Measurements from ENCODE around the gene FRY.

Gene FRY

DNA sequence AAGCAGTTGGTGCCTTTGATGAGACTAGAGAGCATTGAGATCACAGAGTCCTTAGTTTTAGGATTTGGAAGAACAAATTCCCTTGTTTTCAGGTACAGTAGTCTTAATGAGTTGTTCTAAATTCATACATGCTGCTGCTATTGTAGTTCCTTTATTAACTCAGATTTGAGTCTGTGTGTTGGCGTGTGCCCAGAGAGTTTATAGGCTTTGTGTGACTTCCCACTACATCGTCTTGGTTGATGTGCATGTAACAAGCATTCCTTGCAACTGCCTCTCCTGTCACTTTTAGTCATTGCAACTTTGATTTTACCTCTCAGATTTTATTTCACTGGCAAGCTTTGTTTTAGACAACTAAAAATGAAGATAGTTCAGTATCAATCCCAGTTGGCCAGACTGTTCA is 148.1 kb downstream of the FRY start:
- no peak for DNase-seq

- DNase-seq: no peak
Observed at GRCh38 chr13:32187651-32188050, 156.1 kb downstream of the FRY start.

GRCh38 chr13:32191452-32191998 is 160.0 kb downstream of the FRY start:
- DNase-seq: no peak

DNA sequence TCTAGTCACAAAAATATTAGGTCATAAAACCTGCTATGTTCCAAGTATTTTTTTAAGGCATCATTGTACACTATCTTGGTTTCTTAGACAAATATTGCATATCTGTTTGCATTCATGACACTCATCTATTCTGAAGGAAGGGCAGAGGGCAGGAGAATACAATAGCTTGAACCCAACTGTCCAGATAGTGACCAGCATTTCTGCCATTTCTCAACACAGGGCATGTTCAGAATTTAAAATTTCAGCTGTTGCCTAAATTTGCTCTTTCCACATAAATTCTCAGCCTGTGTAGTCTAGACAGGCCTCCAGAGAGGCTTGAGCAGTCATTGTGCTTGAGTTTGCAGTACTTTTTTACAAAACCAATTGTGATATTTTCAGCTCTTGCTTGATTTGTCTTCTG is 164.1 kb downstream of the FRY start:
- no peak for DNase-seq

- no peak for DNase-seq
Observed at GRCh38 chr13:32199168-32199567, 167.6 kb downstream of the FRY start.

- no peak for DNase-seq
Observed at GRCh38 chr13:32200741-32201140, 169.2 kb downstream of the FRY start.

GRCh38 chr13:32201809-32202208 is 170.2 kb downstream of the FRY start:
- DNase-seq: no peak

GRCh38 chr13:32202268-32202667 is 170.7 kb downstream of the FRY start:
- DNase-seq: no peak

GRCh38 chr13:32203221-32203620 is 171.6 kb downstream of the FRY start:
- no peak for DNase-seq

DNA sequence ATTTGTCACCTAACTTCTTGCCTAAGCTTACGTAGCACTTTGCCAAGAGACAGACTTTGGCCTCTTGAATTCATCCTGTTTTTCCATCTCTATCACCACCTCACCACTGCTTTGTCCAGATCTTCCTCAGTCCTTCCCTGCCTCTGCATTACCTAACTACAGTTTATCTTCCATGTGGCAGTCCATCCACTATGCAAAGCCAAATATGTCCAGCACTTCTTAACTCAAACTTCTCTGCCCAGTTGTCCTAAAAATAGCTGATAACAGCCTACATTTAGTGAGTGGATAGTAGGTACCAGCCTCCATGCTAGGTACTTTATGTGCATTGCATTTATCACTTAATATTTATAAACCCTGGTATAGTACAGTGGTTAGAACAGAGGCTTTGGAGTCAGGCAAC is 172.2 kb downstream of the FRY start:
- DNase-seq: no peak

DNA sequence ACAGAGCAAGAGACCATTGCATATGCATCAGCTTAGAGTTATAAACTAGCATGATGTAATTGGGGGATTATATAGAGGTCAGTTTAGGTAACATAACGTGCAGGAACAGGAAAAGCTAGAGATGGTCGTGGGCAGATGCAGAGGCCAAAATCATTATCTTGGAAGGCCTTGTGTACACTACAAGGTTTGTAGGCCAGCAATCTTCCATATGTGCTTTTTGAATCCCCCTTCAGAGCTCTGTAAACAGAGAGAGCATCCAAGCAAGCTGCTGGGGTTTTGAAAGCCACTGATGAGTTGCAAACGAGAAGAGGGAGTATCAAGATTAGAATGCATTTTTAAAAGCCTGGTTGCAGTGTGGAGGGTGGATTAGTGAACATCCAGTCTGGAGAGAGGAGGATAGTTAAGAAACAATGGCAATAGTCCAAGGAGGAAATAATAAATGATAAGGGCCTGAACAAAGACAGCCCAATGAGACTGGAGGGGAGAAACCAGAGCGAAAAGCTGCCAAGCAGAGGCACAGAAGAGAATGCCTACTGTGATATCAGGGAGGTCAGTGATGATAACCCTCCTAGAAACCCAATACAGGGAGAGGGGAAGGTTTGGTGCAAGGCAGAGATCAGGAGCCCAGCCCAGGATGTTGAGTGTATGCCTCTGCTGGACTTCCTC is 174.0 kb downstream of the FRY start:
- no peak for DNase-seq

- DNase-seq: no peak
Observed at GRCh38 chr13:32206097-32206740, 174.6 kb downstream of the FRY start.

- DNase-seq: no peak
Observed at GRCh38 chr13:32208860-32209259, 177.3 kb downstream of the FRY start.

GRCh38 chr13:32209652-32210051 is 178.1 kb downstream of the FRY start:
- DNase-seq: no peak

DNA sequence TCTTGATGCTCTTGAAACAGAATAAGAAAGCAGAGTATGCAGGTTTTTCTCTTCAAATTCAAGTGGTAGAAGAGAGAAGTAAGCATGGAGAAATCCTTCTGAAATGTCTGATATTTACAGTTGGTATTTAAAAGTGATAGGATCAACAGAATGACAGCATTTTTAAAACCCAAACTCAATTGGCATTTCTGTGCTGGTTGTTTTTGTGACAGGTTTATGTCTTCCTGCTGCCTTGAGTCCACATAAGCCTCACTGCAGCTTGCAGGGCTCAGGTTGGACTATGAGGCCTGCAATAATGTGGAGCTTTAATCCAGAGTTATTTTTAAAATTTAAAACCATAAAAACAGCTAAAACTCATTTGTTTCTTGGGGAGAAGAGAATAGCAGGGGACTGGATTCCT is 178.5 kb downstream of the FRY start:
- no peak for DNase-seq

- DNase-seq: no peak
Observed at GRCh38 chr13:32211813-32212212, 180.2 kb downstream of the FRY start.

GRCh38 chr13:32212421-32212820 is 180.8 kb downstream of the FRY start:
- DNase-seq: no peak

- no peak for DNase-seq
Observed at GRCh38 chr13:32213626-32214025, 182.1 kb downstream of the FRY start.

- no peak for DNase-seq
Observed at GRCh38 chr13:32214071-32214470, 182.5 kb downstream of the FRY start.

DNA sequence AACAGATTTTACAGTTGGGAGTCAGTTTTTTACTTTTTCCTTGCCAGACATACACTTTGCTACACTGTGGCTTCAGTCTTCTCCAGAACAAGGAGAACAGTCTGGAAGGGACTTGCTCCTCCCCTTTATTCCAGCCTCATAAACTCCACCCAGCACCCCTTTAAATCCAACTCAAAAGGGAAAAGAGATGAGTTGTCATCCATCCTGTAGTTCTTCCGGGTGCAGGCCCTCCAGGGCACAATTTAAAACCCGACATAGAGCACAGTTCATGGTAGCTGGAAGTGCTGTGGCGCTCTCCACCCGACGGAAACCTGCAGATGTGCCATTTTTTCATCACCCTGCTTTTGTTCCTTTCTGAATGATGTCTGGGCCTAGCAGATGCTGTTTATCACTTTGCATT is 184.7 kb downstream of the FRY start:
- no peak for DNase-seq

GRCh38 chr13:32222046-32222676 is 190.6 kb downstream of the FRY start:
- DNase-seq: no peak

DNA sequence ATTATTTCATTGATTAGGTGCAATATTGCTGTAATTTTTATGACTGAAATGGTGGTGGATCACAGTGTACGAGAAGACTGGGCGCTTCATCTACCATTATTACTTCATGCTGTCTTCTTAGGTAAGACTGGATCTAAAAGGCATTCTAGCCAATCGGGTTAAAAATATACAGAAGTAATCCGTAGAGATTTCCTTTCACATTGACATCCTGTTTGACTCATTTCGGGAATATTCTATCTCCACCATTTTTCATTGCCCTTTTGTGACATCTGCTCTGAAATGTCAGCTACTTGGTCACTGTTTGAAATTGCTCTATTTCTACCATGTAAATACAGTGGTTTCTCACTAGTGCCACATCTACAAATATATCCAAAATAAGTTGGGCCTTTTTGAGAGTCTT is 193.3 kb downstream of the FRY start:
- DNase-seq: no peak

DNA sequence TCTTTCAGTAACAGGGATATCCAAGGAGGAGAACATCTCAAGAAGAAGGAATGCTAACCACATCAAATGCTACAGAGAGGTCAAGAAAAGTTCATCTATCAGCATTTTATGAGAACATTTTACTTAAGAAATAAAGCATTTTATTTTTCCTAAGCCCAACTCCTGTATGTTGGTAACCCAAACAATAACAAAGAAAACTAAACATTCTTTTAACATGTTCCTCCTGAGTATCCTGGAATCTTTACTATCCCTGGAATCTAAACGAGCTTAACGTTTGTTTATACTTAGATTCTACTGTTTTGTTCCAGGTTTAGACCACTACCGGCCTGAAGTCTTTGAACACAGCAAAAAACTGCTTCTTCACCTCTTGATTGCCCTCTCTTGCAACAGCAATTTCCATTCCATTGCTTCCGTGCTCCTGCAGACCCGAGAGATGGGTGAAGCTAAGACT is 193.9 kb downstream of the FRY start:
- DNase-seq: no peak

Data from NCI-H774 (cell line).